OCI-LY3 (cell line): Measurements from ENCODE around the gene PSPC1.
"Not testable (repeated sequence)": the region's sequence is repeated elsewhere in the genome, so short reads cannot be mapped to it uniquely, and the experiment has no call there.

Experiments used
- EZH2phosphoT487 ChIP-seq: fragments of 200-600 bp; shearing (Covaris generic); IDR thresholded peaks from 2 replicates; pipeline ENCODE4 v1.6.1; 2018; ENCODE audit warnings: antibody characterized with exemption, mixed run types, low read depth
- TF ChIP-seq, protein P1 (sequence below): fragments of 200-600, 300-600 bp; sonication (generic); IDR thresholded peaks from 2 replicates; pipeline ENCODE4 v1.5.1; 2014; ENCODE audit warnings: antibody characterized with exemption, low read length, low read depth

GRCh38 chr13:19709782-19710181 lies 73.0 kb downstream of the PSPC1 start:
- TF ChIP-seq, protein P1, sequence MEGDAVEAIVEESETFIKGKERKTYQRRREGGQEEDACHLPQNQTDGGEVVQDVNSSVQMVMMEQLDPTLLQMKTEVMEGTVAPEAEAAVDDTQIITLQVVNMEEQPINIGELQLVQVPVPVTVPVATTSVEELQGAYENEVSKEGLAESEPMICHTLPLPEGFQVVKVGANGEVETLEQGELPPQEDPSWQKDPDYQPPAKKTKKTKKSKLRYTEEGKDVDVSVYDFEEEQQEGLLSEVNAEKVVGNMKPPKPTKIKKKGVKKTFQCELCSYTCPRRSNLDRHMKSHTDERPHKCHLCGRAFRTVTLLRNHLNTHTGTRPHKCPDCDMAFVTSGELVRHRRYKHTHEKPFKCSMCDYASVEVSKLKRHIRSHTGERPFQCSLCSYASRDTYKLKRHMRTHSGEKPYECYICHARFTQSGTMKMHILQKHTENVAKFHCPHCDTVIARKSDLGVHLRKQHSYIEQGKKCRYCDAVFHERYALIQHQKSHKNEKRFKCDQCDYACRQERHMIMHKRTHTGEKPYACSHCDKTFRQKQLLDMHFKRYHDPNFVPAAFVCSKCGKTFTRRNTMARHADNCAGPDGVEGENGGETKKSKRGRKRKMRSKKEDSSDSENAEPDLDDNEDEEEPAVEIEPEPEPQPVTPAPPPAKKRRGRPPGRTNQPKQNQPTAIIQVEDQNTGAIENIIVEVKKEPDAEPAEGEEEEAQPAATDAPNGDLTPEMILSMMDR, result not testable (repeated sequence)
- TF ChIP-seq EZH2phosphoT487, result not testable (repeated sequence)
